ENCODE measurements around the gene GABARAP.

Gene GABARAP

GRCh38 chr17:7239091-7240027, 2.9 kb downstream of the GABARAP start, which contains the start of gene PHF23:
PHF23 (minus strand) TSS chr17:7239457; CDS start chr17:7239279, 178 bp downstream.
- DNase-seq (ENCODE audit: low read depth), result peak; percentile 100

GRCh38 chr17:7238420-7239090, 3.7 kb downstream of the GABARAP start:
- DNase-seq (ENCODE audit: low read depth), result peak; percentile 50

GRCh38 chr17:7237761-7238419, 4.4 kb downstream of the GABARAP start:
- peak; percentile 76 for DNase-seq (ENCODE audit: low read depth)

- DNase-seq (ENCODE audit: low read depth), result no peak
These were observed 4.9 kb downstream of the GABARAP start for GRCh38 chr17:7237266-7237760.

- no peak for DNase-seq (ENCODE audit: low read depth)
These were observed 5.4 kb downstream of the GABARAP start for GRCh38 chr17:7236808-7237207.

- DNase-seq (ENCODE audit: low read depth), result peak; percentile 57
These were observed 6.3 kb downstream of the GABARAP start for GRCh38 chr17:7235693-7236665.

- DNase-seq (ENCODE audit: low read depth), result peak; percentile 97
These were observed 7.9 kb downstream of the GABARAP start, which contains the start of gene DVL2 for GRCh38 chr17:7234083-7234951. DVL2 (minus strand) TSS chr17:7234517; CDS start chr17:7234262, 255 bp downstream.

- DNase-seq (ENCODE audit: low read depth), result no peak
These were observed 8.6 kb downstream of the GABARAP start for GRCh38 chr17:7233701-7234082.

- DNase-seq (ENCODE audit: low read depth), result no peak
These were observed 10.1 kb downstream of the GABARAP start for GRCh38 chr17:7232114-7232513.

GRCh38 chr17:7229504-7229903, 12.7 kb downstream of the GABARAP start:
- DNase-seq (ENCODE audit: low read depth), result no peak

- DNase-seq (ENCODE audit: low read depth), result no peak
These were observed 13.3 kb downstream of the GABARAP start for GRCh38 chr17:7228920-7229319.

- DNase-seq (ENCODE audit: low read depth), result no peak
These were observed 15.2 kb downstream of the GABARAP start for GRCh38 chr17:7226721-7227710.

- DNase-seq (ENCODE audit: low read depth), result no peak
These were observed 16.4 kb downstream of the GABARAP start for GRCh38 chr17:7225711-7226331.

- DNase-seq (ENCODE audit: low read depth), result no peak
These were observed 17.6 kb downstream of the GABARAP start for GRCh38 chr17:7224661-7225111.

GRCh38 chr17:7224110-7224509, 18.1 kb downstream of the GABARAP start:
- DNase-seq (ENCODE audit: low read depth), result no peak

- peak; percentile 31 for DNase-seq (ENCODE audit: low read depth)
These were observed 18.9 kb downstream of the GABARAP start for GRCh38 chr17:7223375-7223774.

GRCh38 chr17:7222972-7223292, 19.3 kb downstream of the GABARAP start:
- no peak for DNase-seq (ENCODE audit: low read depth)

Measured in ELR (cell line).